Thyroid gland (tissue), 4 donors: ENCODE measurements around the gene GALNS.

ENCODE experiments used
- CTCF ChIP-seq, 6 experiments: fragments of 200-600 bp in 3 of 6; fragments of 450-650 bp in 3 of 6; sonication (generic) in 3 of 6; IDR thresholded peaks; one replicate each; pipeline ENCODE4 v1.5.1; 2016 to 2019; ENCODE audit warnings: antibody characterized with exemption in 6 of 6, mild to moderate bottlenecking in 2 of 6, inconsistent platforms in 1 of 6, moderate library complexity in 1 of 6
- POLR2A ChIP-seq, 2 donors: fragments of 450-650 bp; IDR thresholded peaks; one replicate each; pipeline ENCODE4 v1.6.1; 2017; ENCODE audit warnings: antibody characterized with exemption in 2 of 2, mild to moderate bottlenecking in 2 of 2, moderate library complexity in 1 of 2

- TF ChIP-seq CTCF (IDR thresholded peaks at IDR 0.05): no peak
- no peak for TF ChIP-seq POLR2A (IDR thresholded peaks at IDR 0.05)
These were observed 18.2 kb downstream of the GALNS start for GRCh38 chr16:88838566-88838965.
